ENCODE results near the gene TRIM52. TPM values are rescaled to one million over a fixed set of nuclear protein-coding genes. Genes with fewer than 3 reads are reported as not detected.
A peak's percentile ranks its signal among the peaks of the same experiment; 100 is the strongest.

The TRIM52 gene
- total and polyA plus RNA-seq, 2 of the 13 experiments (the other 11 are each of a cell fraction or from before 2014, with no cell fraction given): 7.2 to 11.6 TPM

DNA sequence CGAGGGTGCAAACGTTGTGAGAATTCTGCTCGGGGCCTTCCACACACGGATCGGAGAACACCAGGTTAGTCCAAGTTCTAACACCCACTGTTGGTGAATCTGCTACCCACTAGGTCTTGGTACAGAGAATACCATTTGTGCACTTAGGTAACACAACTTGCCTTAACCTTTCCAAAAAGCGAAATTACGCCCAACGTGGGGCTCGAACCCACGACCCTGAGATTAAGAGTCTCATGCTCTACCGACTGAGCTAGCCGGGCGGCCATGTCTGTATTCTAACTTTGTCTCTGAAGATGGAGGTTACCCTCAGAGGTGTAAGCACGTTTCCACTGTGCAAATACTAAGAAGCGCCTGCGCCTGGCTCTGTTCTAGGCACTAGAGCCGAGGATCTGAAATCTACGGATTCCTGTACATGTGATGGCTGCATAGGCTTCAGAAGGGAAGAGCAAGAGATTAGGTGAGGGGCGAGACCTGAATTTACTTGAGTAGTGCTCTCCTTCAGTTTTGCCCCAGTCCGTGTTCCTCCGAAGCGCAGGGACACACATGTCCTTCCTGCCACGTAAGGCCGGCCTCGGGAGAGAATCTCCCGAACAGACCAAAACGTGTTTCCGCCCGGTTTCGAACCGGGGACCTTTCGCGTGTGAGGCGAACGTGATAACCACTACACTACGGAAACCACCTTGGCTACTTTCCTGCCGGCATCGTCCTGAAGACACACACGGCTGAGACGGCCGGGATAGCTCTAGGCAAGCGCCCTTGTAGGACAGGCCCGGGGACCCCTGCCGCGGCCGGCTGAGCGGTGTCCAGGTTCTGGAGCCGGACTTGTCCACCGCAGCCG is 38.9 kb downstream of the TRIM52 start (continued):
- TF ChIP-seq, protein P1, sequence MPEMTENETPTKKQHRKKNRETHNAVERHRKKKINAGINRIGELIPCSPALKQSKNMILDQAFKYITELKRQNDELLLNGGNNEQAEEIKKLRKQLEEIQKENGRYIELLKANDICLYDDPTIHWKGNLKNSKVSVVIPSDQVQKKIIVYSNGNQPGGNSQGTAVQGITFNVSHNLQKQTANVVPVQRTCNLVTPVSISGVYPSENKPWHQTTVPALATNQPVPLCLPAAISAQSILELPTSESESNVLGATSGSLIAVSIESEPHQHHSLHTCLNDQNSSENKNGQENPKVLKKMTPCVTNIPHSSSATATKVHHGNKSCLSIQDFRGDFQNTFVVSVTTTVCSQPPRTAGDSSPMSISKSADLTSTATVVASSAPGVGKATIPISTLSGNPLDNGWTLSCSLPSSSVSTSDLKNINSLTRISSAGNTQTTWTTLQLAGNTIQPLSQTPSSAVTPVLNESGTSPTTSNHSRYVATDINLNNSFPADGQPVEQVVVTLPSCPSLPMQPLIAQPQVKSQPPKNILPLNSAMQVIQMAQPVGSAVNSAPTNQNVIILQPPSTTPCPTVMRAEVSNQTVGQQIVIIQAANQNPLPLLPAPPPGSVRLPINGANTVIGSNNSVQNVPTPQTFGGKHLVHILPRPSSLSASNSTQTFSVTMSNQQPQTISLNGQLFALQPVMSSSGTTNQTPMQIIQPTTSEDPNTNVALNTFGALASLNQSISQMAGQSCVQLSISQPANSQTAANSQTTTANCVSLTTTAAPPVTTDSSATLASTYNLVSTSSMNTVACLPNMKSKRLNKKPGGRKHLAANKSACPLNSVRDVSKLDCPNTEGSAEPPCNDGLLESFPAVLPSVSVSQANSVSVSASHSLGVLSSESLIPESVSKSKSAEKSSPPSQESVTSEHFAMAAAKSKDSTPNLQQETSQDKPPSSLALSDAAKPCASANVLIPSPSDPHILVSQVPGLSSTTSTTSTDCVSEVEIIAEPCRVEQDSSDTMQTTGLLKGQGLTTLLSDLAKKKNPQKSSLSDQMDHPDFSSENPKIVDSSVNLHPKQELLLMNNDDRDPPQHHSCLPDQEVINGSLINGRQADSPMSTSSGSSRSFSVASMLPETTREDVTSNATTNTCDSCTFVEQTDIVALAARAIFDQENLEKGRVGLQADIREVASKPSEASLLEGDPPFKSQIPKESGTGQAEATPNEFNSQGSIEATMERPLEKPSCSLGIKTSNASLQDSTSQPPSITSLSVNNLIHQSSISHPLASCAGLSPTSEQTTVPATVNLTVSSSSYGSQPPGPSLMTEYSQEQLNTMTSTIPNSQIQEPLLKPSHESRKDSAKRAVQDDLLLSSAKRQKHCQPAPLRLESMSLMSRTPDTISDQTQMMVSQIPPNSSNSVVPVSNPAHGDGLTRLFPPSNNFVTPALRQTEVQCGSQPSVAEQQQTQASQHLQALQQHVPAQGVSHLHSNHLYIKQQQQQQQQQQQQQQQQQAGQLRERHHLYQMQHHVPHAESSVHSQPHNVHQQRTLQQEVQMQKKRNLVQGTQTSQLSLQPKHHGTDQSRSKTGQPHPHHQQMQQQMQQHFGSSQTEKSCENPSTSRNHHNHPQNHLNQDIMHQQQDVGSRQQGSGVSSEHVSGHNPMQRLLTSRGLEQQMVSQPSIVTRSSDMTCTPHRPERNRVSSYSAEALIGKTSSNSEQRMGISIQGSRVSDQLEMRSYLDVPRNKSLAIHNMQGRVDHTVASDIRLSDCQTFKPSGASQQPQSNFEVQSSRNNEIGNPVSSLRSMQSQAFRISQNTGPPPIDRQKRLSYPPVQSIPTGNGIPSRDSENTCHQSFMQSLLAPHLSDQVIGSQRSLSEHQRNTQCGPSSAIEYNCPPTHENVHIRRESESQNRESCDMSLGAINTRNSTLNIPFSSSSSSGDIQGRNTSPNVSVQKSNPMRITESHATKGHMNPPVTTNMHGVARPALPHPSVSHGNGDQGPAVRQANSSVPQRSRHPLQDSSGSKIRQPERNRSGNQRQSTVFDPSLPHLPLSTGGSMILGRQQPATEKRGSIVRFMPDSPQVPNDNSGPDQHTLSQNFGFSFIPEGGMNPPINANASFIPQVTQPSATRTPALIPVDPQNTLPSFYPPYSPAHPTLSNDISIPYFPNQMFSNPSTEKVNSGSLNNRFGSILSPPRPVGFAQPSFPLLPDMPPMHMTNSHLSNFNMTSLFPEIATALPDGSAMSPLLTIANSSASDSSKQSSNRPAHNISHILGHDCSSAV (CRISPR knock-in tag; IDR thresholded peaks at IDR 0.05; ENCODE audit: borderline replicate concordance): 0 out of 2 replicates have a peak, but pooled peaks have one; percentile 57
- no peak for TF ChIP-seq FOXP1 (IDR thresholded peaks at IDR 0.05)
- TF ChIP-seq FOXP1 (CRISPR knock-in tag; IDR thresholded peaks at IDR 0.05): peak; percentile 29; the same call in 1 of the 2 replicates
- peak; percentile 85; the same call in 1 of the 2 replicates for TF ChIP-seq ZNF547 (CRISPR knock-in tag; IDR thresholded peaks at IDR 0.05)
- TF ChIP-seq ZNF577 (CRISPR knock-in tag; IDR thresholded peaks at IDR 0.05; ENCODE audit: borderline replicate concordance, low read depth): no peak
- no peak for TF ChIP-seq AGO1 (IDR thresholded peaks at IDR 0.05; ENCODE audit: low read depth, low read length, poor library complexity, severe bottlenecking)
- TF ChIP-seq, protein P2, sequence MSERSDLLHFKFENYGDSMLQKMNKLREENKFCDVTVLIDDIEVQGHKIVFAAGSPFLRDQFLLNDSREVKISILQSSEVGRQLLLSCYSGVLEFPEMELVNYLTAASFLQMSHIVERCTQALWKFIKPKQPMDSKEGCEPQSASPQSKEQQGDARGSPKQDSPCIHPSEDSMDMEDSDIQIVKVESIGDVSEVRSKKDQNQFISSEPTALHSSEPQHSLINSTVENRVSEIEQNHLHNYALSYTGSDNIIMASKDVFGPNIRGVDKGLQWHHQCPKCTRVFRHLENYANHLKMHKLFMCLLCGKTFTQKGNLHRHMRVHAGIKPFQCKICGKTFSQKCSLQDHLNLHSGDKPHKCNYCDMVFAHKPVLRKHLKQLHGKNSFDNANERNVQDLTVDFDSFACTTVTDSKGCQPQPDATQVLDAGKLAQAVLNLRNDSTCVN (CRISPR knock-in tag; IDR thresholded peaks at IDR 0.05; ENCODE audit: borderline replicate concordance): no peak; the same call in none of the 2 replicates
- TF ChIP-seq ZMAT3 (CRISPR knock-in tag; conservative IDR thresholded peaks at IDR 0.05): no peak
- TF ChIP-seq, protein P3, sequence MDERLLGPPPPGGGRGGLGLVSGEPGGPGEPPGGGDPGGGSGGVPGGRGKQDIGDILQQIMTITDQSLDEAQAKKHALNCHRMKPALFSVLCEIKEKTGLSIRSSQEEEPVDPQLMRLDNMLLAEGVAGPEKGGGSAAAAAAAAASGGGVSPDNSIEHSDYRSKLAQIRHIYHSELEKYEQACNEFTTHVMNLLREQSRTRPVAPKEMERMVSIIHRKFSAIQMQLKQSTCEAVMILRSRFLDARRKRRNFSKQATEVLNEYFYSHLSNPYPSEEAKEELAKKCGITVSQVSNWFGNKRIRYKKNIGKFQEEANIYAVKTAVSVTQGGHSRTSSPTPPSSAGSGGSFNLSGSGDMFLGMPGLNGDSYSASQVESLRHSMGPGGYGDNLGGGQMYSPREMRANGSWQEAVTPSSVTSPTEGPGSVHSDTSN (CRISPR knock-in tag; IDR thresholded peaks at IDR 0.05): no peak
- TF ChIP-seq, protein P4, sequence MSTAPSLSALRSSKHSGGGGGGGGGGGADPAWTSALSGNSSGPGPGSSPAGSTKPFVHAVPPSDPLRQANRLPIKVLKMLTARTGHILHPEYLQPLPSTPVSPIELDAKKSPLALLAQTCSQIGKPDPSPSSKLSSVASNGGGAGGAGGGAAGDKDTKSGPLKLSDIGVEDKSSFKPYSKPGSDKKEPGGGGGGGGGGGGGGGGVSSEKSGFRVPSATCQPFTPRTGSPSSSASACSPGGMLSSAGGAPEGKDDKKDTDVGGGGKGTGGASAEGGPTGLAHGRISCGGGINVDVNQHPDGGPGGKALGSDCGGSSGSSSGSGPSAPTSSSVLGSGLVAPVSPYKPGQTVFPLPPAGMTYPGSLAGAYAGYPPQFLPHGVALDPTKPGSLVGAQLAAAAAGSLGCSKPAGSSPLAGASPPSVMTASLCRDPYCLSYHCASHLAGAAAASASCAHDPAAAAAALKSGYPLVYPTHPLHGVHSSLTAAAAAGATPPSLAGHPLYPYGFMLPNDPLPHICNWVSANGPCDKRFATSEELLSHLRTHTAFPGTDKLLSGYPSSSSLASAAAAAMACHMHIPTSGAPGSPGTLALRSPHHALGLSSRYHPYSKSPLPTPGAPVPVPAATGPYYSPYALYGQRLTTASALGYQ (CRISPR knock-in tag; IDR thresholded peaks at IDR 0.05): no peak; the same call in 1 of the 2 replicates
- no peak for TF ChIP-seq ZNF660 (CRISPR knock-in tag; IDR thresholded peaks at IDR 0.05; ENCODE audit: borderline replicate concordance, low read depth)
- peak; percentile 78; the same call in 1 of the 2 replicates for TF ChIP-seq ZNF616 (CRISPR knock-in tag; IDR thresholded peaks at IDR 0.05; ENCODE audit: low read depth)
- peak; percentile 63 for TF ChIP-seq RXRB (CRISPR knock-in tag; IDR thresholded peaks at IDR 0.05; ENCODE audit: borderline replicate concordance)
- TF ChIP-seq RCOR2 (CRISPR knock-in tag; IDR thresholded peaks at IDR 0.05): peak; percentile 76; the same call in 1 of the 2 replicates
- peak; percentile 93; the same call in 1 of the 2 replicates for TF ChIP-seq ZNF136 (CRISPR knock-in tag; IDR thresholded peaks at IDR 0.05; ENCODE audit: low read depth)
- TF ChIP-seq NPAS2 (CRISPR knock-in tag; IDR thresholded peaks at IDR 0.05; ENCODE audit: borderline replicate concordance): no peak

All from HepG2 (cell line).